ENCODE data around the gene TWIST2.

DNA sequence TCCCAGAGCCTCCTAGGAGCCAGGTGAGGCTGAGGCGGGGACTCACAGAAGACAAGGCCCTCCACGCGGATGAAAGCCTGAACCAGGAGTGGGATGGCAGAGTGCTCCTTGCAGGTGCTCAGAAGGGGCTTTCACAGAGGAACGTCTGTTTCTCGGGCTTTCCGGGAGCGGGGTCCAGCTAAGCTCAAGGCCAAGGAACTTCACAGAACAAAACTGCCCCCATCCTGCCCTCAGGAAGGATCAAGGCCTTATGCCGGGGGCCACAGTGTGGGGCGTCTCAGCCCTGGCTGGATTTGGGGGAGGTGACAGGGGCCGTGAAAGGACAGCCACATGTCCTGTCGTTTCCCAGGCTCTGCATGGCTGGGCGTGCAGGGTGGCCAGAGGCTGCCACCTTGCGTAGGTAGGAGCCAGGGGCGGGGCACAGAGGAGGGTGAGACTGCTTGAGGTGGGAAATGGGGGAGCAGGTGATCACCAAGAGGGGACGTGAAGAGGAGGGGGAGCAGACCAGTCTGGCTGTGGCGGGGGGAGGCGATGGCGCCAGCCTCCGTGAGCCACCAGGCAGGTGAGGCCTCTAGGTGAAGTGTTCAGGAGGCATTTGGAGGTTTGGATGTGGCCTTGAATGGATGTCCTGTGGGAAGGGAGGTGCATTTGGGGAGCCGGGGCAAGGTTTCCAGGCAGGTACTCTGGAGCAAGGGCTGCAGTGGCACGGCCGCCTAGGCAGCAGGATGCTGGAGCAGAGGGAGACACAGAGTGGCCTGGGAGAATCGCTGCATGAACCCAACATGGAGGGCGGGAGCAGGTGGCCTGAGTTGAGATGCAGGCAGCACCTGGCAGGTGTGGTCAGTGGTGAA, 79.1 kb downstream of the TWIST2 start:
- TF ChIP-seq EZH2 (IDR thresholded peaks at IDR 0.05) (no peak), POLR2AphosphoS5 (IDR thresholded peaks at IDR 0.05; ENCODE audit: borderline replicate concordance, low read depth, low read length) (no peak)
